Stomach (tissue), 4 donors: ENCODE measurements around the gene FDPS.

ENCODE experiments used
- CTCF ChIP-seq, 7 experiments: fragments of 450-650 bp in 4 of 7; fragments of 200-600 bp in 3 of 7; sonication (generic) in 3 of 7; IDR thresholded peaks; one replicate each; pipeline ENCODE4 v1.5.1; 2016 to 2019; ENCODE audit warnings: antibody characterized with exemption in 7 of 7, control low read depth in 2 of 7, mild to moderate bottlenecking in 1 of 7
- POLR2A ChIP-seq, 4 donors: fragments of 450-650 bp; IDR thresholded peaks; one replicate each; pipeline ENCODE4 v1.6.1; 2016; ENCODE audit warnings: antibody characterized with exemption in 4 of 4, control low read depth in 2 of 4, mild to moderate bottlenecking in 1 of 4, moderate library complexity in 1 of 4
- POLR2AphosphoS5 ChIP-seq, 3 donors: sonication (generic); formaldehyde crosslinking; IDR thresholded peaks; one replicate each; pipeline ENCODE4 v1.6.1; 2016; ENCODE audit warnings: antibody characterized with exemption in 3 of 3

GRCh38 chr1:155318082-155318481, 9.4 kb downstream of the FDPS start:
- no peak for TF ChIP-seq POLR2AphosphoS5 (IDR thresholded peaks at IDR 0.05)
- no peak for TF ChIP-seq CTCF (IDR thresholded peaks at IDR 0.05)
- no peak for TF ChIP-seq POLR2A (IDR thresholded peaks at IDR 0.05)
